Measurements from ENCODE around the gene CCL20. TPM values are rescaled to one million over a fixed set of nuclear protein-coding genes. Genes with fewer than 3 reads are reported as not detected.

The CCL20 gene
- total RNA-seq, 4 donors from 2014 or later = 4.0 to 14.0 (median 5.1) TPM; not detected in 1

GRCh38 chr2:227846831-227847230 lies 33.2 kb downstream of the CCL20 start:
- Histone ChIP-seq H3K4me1 (no peaks in the 10 kb centered on the region), H3K36me3 (no peaks in the 10 kb centered on the region), H3K9me3 (no peaks in the 10 kb centered on the region), H3K4me3 (no peak overlapping the region), H3K27ac (no peak overlapping the region), H3K27me3 (no peaks in the 10 kb centered on the region)
- DNase-seq = no peak
- TF ChIP-seq CTCF (IDR thresholded peaks at IDR 0.05) = no peak
- TF ChIP-seq POLR2A (IDR thresholded peaks at IDR 0.05) = no peak

GRCh38 chr2:227848146-227848545 lies 34.5 kb downstream of the CCL20 start:
- no peaks in the 10 kb centered on the region for H3K36me3 ChIP-seq
- no peaks in the 10 kb centered on the region for H3K27me3 ChIP-seq
- peak overlapping the region in 1 of 4 donors; percentile 26 for H3K27ac ChIP-seq
- no peak for DNase-seq
- H3K4me1 ChIP-seq = no peaks in the 10 kb centered on the region
- no peak overlapping the region for H3K4me3 ChIP-seq
- TF ChIP-seq CTCF (IDR thresholded peaks at IDR 0.05) (no peak), POLR2A (IDR thresholded peaks at IDR 0.05) (no peak)
- H3K9me3 ChIP-seq = no peaks in the 10 kb centered on the region

GRCh38 chr2:227848586-227848985 lies 34.9 kb downstream of the CCL20 start:
- H3K4me1 ChIP-seq = no peaks in the 10 kb centered on the region
- DNase-seq = no peak
- no peaks in the 10 kb centered on the region for H3K36me3 ChIP-seq
- peak overlapping the region in 1 of 4 donors; percentile 44 for H3K27ac ChIP-seq
- H3K9me3 ChIP-seq = no peaks in the 10 kb centered on the region
- TF ChIP-seq POLR2A (IDR thresholded peaks at IDR 0.05) = no peak
- no peak for TF ChIP-seq CTCF (IDR thresholded peaks at IDR 0.05)
- no peak overlapping the region for H3K4me3 ChIP-seq
- H3K27me3 ChIP-seq = no peaks in the 10 kb centered on the region

- TF ChIP-seq POLR2A (IDR thresholded peaks at IDR 0.05) (no peak), CTCF (IDR thresholded peaks at IDR 0.05) (no peak)
- DNase-seq = no peak
- no peaks in the 10 kb centered on the region for H3K9me3 ChIP-seq
Measured at GRCh38 chr2:227849906-227850305, 36.3 kb downstream of the CCL20 start.

GRCh38 chr2:227853204-227853629 lies 39.6 kb downstream of the CCL20 start:
- no peaks in the 10 kb centered on the region for H3K27me3 ChIP-seq
- H3K4me3 ChIP-seq = no peak overlapping the region
- TF ChIP-seq CTCF (IDR thresholded peaks at IDR 0.05) (no peak), POLR2A (IDR thresholded peaks at IDR 0.05) (no peak)
- H3K27ac ChIP-seq = no peak overlapping the region
- no peaks in the 10 kb centered on the region for H3K36me3 ChIP-seq
- no peaks in the 10 kb centered on the region for H3K4me1 ChIP-seq
- no peaks in the 10 kb centered on the region for H3K9me3 ChIP-seq
- no peak for DNase-seq

More at GRCh38 chr2:227849906-227850305, 36.3 kb downstream of the CCL20 start:
- Histone ChIP-seq H3K27ac (no peak overlapping the region), H3K36me3 (no peaks in the 10 kb centered on the region), H3K4me3 (no peak overlapping the region), H3K27me3 (no peaks in the 10 kb centered on the region), H3K4me1 (no peaks in the 10 kb centered on the region)

- no peak overlapping the region for H3K27ac ChIP-seq
- no peak overlapping the region for H3K4me3 ChIP-seq
- TF ChIP-seq POLR2A (IDR thresholded peaks at IDR 0.05) = no peak
- TF ChIP-seq CTCF (IDR thresholded peaks at IDR 0.05) = no peak
- H3K36me3 ChIP-seq = no peaks in the 10 kb centered on the region
- H3K27me3 ChIP-seq = no peaks in the 10 kb centered on the region
- H3K9me3 ChIP-seq = no peaks in the 10 kb centered on the region
- DNase-seq = no peak
- no peaks in the 10 kb centered on the region for H3K4me1 ChIP-seq
Measured at GRCh38 chr2:227853765-227854271, 40.2 kb downstream of the CCL20 start.

Measured in Peyer's patch (tissue), 4 donors.